Neural progenitor cell (in vitro differentiated cells): ENCODE data around the gene VAV2.

Source experiments
- EZH2 ChIP-seq: fragments of 200-600 bp; sonication (generic); IDR thresholded peaks from 2 replicates; pipeline ENCODE4 v1.6.1; 2017; ENCODE audit warnings: antibody characterized with exemption, mild to moderate bottlenecking, moderate library complexity
- EZH2phosphoT487 ChIP-seq: fragments of 200-600 bp; sonication (generic); IDR thresholded peaks from 2 replicates; pipeline ENCODE4 v1.6.1; 2017; ENCODE audit warnings: antibody characterized with exemption
- TF ChIP-seq, protein P1 (sequence below): fragments of 200-600 bp; sonication (generic); IDR thresholded peaks from 2 replicates; pipeline ENCODE4 v1.5.1; 2017; ENCODE audit warnings: antibody characterized with exemption, mild to moderate bottlenecking

DNA sequence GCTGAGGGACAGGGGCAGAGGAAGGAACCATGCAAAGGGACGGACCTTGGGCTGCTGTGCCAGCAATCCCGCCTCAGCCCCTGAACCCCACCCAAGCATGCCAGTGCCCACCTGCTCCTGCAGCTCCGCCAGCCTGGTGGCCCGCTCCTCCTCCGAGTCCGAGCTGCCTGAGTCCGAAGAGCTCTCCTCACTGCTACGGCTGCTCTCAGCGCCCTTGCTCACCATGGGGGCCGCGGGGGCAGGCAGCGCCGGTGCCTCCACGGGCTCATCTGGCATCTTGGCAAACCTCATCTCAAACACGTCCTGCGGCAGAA, 49.5 kb upstream of the VAV2 start:
- TF ChIP-seq, protein P1, sequence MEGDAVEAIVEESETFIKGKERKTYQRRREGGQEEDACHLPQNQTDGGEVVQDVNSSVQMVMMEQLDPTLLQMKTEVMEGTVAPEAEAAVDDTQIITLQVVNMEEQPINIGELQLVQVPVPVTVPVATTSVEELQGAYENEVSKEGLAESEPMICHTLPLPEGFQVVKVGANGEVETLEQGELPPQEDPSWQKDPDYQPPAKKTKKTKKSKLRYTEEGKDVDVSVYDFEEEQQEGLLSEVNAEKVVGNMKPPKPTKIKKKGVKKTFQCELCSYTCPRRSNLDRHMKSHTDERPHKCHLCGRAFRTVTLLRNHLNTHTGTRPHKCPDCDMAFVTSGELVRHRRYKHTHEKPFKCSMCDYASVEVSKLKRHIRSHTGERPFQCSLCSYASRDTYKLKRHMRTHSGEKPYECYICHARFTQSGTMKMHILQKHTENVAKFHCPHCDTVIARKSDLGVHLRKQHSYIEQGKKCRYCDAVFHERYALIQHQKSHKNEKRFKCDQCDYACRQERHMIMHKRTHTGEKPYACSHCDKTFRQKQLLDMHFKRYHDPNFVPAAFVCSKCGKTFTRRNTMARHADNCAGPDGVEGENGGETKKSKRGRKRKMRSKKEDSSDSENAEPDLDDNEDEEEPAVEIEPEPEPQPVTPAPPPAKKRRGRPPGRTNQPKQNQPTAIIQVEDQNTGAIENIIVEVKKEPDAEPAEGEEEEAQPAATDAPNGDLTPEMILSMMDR: no peak
- no peak for TF ChIP-seq EZH2phosphoT487
- TF ChIP-seq EZH2: no peak
